Measurements from ENCODE around the gene NTRK3. TPM values are rescaled to one million over a fixed set of nuclear protein-coding genes. Genes with fewer than 3 reads are reported as not detected.

NTRK3 gene
- total RNA-seq, 1 experiment from 2014 or later, result not detected

- Histone ChIP-seq H3K4me3 (no peak overlapping the region), H3K27ac (no peak overlapping the region), H3K36me3 (ENCODE audit: low read depth) (no peaks in the 10 kb centered on the region), H3K4me1 (replicated peaks; ENCODE audit: insufficient read depth) (no peaks in the 10 kb centered on the region), H3K9me2 (ENCODE audit: insufficient read depth) (no peaks in the 10 kb centered on the region), H4K20me1 (ENCODE audit: insufficient read depth) (no peaks in the 10 kb centered on the region), H2AFZ (no peak overlapping the region), H3K9me3 (ENCODE audit: insufficient read depth, low read depth) (no peaks in the 10 kb centered on the region), H3F3A (ENCODE audit: insufficient read depth, low read depth) (no peaks in the 10 kb centered on the region), H3K79me2 (ENCODE audit: low read depth) (no peaks in the 10 kb centered on the region), H3K27me3 (ENCODE audit: insufficient read depth, low read depth) (peaks cover 19% of the 10 kb centered on the region; the same call in 1 of the 2 replicates), H3K4me2 (no peak overlapping the region)
- CTCF ChIA-PET, result no interaction called here
- TF ChIP-seq EZH2 (IDR thresholded peaks at IDR 0.05; ENCODE audit: low read depth), result no peak
- TF ChIP-seq CTCF (conservative IDR thresholded peaks at IDR 0.05), result no peak
- DNase-seq, result no peak
- no TSS peak for BruUV-seq (replicated peaks)
- intact Hi-C loops (cut with micrococcal nuclease; ENCODE audit: unreplicated experiment), result no loop called here
- POLR2A ChIA-PET (ENCODE audit: unreplicated experiment), result no interaction called here
Observed at GRCh38 chr15:88023914-88024313, 232.6 kb downstream of the NTRK3 start.

- H3K36me3 ChIP-seq (ENCODE audit: low read depth), result no peaks in the 10 kb centered on the region
- DNase-seq, result no peak
- H3K27ac ChIP-seq, result no peak overlapping the region
- H3K4me2 ChIP-seq, result no peak overlapping the region
- no peaks in the 10 kb centered on the region for H3K9me2 ChIP-seq (ENCODE audit: insufficient read depth)
- intact Hi-C loops (cut with micrococcal nuclease; ENCODE audit: unreplicated experiment), result no loop called here
- no peak overlapping the region for H3K4me3 ChIP-seq
- H4K20me1 ChIP-seq (ENCODE audit: insufficient read depth), result no peaks in the 10 kb centered on the region
- no TSS peak for BruUV-seq (replicated peaks)
- H3K9me3 ChIP-seq (ENCODE audit: insufficient read depth, low read depth), result no peaks in the 10 kb centered on the region
- H3K4me1 ChIP-seq (replicated peaks; ENCODE audit: insufficient read depth), result no peaks in the 10 kb centered on the region
- CTCF ChIA-PET, result no interaction called here
- peaks cover 14% of the 10 kb centered on the region; the same call in 1 of the 2 replicates for H3K27me3 ChIP-seq (ENCODE audit: insufficient read depth, low read depth)
- H2AFZ ChIP-seq, result no peak overlapping the region
- no peaks in the 10 kb centered on the region for H3F3A ChIP-seq (ENCODE audit: insufficient read depth, low read depth)
- no peak for TF ChIP-seq CTCF (conservative IDR thresholded peaks at IDR 0.05)
- TF ChIP-seq EZH2 (IDR thresholded peaks at IDR 0.05; ENCODE audit: low read depth), result no peak
- no peaks in the 10 kb centered on the region for H3K79me2 ChIP-seq (ENCODE audit: low read depth)
- POLR2A ChIA-PET (ENCODE audit: unreplicated experiment), result no interaction called here
Observed at GRCh38 chr15:88022716-88023115, 233.8 kb downstream of the NTRK3 start.

GRCh38 chr15:88021601-88022000 is 234.9 kb downstream of the NTRK3 start:
- ChIA-PET CTCF (no interaction called here), POLR2A (ENCODE audit: unreplicated experiment) (no interaction called here)
- Histone ChIP-seq H3K36me3 (ENCODE audit: low read depth) (no peaks in the 10 kb centered on the region), H4K20me1 (ENCODE audit: insufficient read depth) (no peaks in the 10 kb centered on the region), H3K27ac (no peak overlapping the region), H3F3A (ENCODE audit: insufficient read depth, low read depth) (no peaks in the 10 kb centered on the region), H3K79me2 (ENCODE audit: low read depth) (no peaks in the 10 kb centered on the region), H2AFZ (no peak overlapping the region), H3K4me3 (no peak overlapping the region), H3K9me2 (ENCODE audit: insufficient read depth) (no peaks in the 10 kb centered on the region), H3K4me2 (no peak overlapping the region), H3K27me3 (ENCODE audit: insufficient read depth, low read depth) (peaks cover 7% of the 10 kb centered on the region; the same call in 1 of the 2 replicates), H3K4me1 (replicated peaks; ENCODE audit: insufficient read depth) (no peaks in the 10 kb centered on the region), H3K9me3 (ENCODE audit: insufficient read depth, low read depth) (no peaks in the 10 kb centered on the region)
- no TSS peak for BruUV-seq (replicated peaks)
- intact Hi-C loops (cut with micrococcal nuclease; ENCODE audit: unreplicated experiment), result no loop called here
- no peak for DNase-seq
- TF ChIP-seq EZH2 (IDR thresholded peaks at IDR 0.05; ENCODE audit: low read depth) (no peak), CTCF (conservative IDR thresholded peaks at IDR 0.05) (no peak)

Measured in PC-9 (cell line).